Epithelial cell of esophagus (primary cell): ENCODE results near the gene DTNBP1.
A peak's percentile ranks its signal among the peaks of the same experiment; 100 is the strongest.

Source experiments
- DNase-seq: peaks from one replicate; pipeline ENCODE4 v3.0.0; 2010; ENCODE audit warnings: low read depth
- H3K4me3 ChIP-seq: 2 replicates; pipeline ENCODE4 v1.5.1; 2011; ENCODE audit warnings: mild to moderate bottlenecking, low read length, control low read depth
- TF ChIP-seq, protein P1 (sequence below): IDR thresholded peaks from 2 replicates; pipeline ENCODE4 v1.5.1; 2011; ENCODE audit warnings: low read depth, mild to moderate bottlenecking, low read length, control low read depth, inconsistent platforms; ENCODE audit not compliant: insufficient read depth; ENCODE audit errors: missing control alignments

The DTNBP1 gene

DNA sequence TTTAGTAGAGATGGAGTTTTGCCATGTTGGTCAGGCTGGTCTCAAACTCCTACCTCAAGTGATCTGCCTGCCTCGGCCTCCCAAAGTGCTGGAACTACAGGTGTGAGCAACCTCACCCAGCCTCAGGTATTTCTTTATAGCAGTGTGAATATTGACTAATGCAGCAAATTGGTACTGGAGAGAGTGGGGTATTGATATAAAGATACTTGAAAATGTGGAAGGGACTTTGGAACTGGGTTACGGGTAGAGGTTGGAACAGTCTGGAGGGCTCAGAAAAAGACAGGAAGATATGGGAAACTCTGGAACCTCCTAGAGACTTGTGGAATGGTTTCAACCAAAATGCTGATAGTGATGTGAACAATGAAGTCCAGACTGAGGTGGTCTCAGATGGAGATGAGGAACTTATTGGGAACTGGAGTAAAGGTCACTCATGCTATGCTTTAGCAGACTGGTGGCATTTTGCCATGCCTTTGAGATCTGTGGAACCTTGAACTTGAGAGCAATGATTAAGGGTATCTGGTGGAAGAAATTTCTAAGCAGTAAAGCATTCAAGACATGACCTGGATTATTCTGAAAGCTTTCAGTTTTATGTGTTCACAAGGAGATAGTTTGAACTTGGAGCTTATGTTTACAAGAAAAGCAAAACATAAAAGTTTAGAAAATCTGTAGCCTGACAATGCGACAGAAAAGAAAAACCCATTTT, 127.2 kb downstream of the DTNBP1 start:
- H3K4me3 ChIP-seq: no peak overlapping the region
- DNase-seq: no peak
- TF ChIP-seq, protein P1, sequence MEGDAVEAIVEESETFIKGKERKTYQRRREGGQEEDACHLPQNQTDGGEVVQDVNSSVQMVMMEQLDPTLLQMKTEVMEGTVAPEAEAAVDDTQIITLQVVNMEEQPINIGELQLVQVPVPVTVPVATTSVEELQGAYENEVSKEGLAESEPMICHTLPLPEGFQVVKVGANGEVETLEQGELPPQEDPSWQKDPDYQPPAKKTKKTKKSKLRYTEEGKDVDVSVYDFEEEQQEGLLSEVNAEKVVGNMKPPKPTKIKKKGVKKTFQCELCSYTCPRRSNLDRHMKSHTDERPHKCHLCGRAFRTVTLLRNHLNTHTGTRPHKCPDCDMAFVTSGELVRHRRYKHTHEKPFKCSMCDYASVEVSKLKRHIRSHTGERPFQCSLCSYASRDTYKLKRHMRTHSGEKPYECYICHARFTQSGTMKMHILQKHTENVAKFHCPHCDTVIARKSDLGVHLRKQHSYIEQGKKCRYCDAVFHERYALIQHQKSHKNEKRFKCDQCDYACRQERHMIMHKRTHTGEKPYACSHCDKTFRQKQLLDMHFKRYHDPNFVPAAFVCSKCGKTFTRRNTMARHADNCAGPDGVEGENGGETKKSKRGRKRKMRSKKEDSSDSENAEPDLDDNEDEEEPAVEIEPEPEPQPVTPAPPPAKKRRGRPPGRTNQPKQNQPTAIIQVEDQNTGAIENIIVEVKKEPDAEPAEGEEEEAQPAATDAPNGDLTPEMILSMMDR: no peak

DNA sequence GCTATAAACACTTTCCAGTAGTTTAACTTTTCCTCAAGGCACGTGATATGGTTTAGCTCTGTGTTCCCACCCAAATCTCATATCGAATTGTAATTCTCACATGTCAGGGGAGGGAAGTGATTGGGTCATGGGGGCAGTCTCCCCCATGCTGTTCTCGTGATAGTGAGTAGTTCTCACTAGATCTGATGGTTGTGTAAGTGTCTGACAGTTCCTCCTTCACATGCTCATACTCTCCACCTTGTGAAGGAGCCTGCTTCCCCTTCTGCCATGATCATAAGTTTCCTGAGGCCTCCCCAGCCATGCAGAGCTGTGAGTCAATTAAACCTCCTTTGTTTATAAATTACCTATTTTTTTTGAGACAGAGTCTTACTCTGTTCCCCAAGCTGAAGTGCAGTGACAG, 127.9 kb downstream of the DTNBP1 start:
- no peak for DNase-seq
- no peak overlapping the region for H3K4me3 ChIP-seq
- TF ChIP-seq, protein P1: no peak

DNA sequence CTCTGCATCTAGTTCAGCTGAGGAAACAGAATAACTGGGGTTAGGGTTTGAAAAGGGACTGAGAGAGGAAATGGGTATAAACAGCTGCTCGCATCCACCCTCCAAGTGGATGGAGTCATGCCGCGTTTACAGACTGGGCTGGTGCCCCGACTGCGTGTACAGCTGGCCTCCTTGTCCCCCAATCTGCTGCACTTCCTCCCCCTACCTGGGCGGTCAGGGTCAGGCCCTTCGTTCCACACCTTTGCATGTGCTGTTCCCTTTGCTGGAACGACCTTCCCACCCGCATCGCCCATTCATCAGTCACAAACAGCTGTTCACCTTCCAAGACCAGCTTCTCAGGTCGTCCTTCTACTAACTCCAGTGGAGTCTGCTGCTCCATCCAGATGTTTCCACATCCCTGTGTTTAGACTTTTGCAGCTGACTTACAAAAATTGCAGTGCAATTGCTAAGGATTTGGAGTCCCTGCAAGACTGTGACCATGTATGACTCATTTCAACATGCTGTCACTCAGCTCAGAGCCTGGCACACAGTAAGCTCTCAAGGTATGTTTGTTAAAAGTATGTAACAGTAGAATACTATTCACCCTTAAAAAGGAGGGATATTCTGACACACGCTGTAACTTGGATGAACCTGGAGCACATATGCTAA, 129.3 kb downstream of the DTNBP1 start:
- peak; percentile 29 for DNase-seq
- H3K4me3 ChIP-seq: no peak overlapping the region
- TF ChIP-seq, protein P1: no peak

DNA sequence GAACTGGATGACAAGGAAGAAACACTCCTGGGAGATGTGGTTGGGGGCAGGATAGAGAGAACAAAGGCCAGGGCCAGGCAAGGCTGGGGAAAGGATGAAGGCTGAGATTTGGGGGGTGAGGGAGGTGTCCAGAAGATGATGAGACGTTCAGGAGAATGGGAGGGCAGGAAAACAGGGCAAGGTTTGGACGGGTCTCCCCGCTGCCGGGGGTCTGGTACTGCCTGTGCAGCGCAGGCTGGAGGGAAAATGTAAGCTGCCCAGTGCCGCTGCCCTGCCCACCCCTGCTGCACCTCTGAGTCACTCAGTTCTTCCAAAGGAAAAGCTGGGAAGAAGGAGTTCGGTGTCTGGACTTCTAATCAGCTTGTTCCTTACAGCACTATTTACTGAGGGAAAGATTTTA, 130.9 kb downstream of the DTNBP1 start:
- TF ChIP-seq, protein P1: no peak
- no peak overlapping the region for H3K4me3 ChIP-seq
- DNase-seq: no peak

DNA sequence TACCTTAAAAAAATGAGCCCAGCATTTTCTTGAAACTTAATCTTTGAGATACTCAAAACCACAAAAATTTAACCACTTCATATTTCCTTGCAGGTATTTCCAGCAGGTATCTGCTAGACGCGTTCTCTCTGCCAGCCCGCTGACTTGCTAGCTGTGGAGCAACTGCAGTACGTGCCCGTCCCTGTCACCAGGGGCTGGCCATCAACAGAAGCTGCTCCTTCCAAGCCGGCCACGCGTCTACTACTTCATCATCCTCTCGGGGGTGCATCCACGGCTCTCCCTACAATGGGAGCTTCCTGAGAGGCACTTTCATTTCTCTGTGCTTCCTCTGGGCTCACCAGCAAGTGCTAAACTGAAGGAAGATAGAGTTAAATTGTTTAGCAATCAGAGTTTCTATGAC, 132.4 kb downstream of the DTNBP1 start:
- no peak for DNase-seq
- no peak overlapping the region for H3K4me3 ChIP-seq
- TF ChIP-seq, protein P1: no peak

DNA sequence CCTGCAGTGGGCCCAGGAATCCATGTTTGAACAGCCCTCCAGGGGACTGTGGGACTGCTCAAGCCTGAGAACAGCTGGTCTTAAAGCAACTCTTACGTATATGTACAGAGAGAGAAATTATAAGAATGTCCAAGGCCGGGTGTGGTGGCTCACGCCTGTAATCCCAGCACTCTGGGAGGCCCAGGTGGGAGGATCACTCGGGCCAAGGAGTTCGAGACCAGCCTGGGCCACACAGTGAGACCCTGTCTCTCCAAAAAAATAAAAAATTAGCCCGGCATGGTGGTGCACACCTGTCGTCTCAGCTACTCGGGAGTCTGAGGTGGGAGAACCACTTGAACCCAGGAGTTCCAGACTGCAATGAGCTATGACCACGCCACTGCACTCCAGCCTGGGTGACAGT, 134.0 kb downstream of the DTNBP1 start:
- TF ChIP-seq, protein P1: no peak
- H3K4me3 ChIP-seq: no peak overlapping the region
- DNase-seq: no peak
